GM10847 (cell line): ENCODE data around the gene SPHK2.

Experiments used
- POLR2A ChIP-seq: IDR thresholded peaks from 2 replicates; pipeline ENCODE4 v1.6.1; 2011; ENCODE audit not compliant: insufficient read length; ENCODE audit errors: extremely low read depth

The SPHK2 gene

DNA sequence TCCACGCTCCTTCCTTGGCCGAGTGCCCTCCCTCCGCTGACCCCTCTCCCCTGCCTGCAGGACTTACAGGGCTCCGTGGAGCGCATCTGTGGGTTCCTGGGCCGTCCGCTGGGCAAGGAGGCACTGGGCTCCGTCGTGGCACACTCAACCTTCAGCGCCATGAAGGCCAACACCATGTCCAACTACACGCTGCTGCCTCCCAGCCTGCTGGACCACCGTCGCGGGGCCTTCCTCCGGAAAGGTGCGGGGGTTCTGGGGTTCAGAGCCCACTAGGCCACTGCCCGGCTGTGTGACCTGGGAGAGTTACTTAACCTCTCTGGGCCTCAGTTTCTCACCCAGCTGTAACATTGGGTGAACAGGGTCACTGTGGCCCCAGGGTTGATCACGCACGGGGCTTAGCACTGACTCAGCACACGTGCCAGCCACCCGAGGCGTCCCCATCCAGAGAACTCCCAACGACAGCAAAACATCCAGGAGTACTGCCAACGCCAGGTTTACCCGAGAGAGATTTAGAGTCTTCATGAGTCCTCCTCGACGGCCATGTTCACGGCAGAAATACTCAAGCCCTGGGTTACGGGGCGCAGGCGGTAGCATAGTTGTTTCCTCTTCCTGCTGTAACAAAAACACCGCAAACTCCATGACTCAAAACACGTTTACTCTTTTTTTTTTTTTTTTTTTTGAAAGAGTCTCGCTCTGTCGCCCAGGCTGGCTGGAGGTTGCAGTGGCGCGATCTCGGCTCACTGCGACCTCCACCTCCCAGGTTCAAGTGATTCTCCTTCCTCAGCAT lies 22.4 kb upstream of the SPHK2 start:
- TF ChIP-seq POLR2A = no peak

DNA sequence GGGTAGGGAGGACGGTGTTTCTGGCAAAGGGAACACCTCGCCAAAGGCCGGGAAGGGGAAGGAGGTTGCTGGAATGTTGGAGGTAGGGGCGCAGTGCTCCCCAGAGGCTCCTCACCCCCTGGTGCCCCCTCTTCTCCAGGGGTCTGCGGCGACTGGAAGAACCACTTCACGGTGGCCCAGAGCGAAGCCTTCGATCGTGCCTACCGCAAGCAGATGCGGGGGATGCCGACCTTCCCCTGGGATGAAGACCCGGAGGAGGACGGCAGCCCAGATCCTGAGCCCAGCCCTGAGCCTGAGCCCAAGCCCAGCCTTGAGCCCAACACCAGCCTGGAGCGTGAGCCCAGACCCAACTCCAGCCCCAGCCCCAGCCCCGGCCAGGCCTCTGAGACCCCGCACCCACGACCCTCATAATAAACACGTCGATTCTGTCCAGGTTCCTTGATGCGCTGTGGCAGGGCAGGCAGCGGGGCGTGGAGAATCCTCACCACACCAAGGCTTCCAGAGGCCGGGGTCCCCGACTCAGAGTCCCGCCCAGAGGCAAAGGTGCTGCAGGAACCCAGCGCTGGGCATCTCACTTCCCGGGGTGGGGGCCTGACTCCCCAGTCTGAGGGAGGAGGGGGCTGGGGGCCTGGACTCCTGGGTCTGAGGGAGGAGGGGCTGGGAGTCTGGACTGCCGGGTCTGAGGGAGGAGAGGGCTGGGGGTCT lies 20.2 kb upstream of the SPHK2 start:
- no peak for TF ChIP-seq POLR2A

DNA sequence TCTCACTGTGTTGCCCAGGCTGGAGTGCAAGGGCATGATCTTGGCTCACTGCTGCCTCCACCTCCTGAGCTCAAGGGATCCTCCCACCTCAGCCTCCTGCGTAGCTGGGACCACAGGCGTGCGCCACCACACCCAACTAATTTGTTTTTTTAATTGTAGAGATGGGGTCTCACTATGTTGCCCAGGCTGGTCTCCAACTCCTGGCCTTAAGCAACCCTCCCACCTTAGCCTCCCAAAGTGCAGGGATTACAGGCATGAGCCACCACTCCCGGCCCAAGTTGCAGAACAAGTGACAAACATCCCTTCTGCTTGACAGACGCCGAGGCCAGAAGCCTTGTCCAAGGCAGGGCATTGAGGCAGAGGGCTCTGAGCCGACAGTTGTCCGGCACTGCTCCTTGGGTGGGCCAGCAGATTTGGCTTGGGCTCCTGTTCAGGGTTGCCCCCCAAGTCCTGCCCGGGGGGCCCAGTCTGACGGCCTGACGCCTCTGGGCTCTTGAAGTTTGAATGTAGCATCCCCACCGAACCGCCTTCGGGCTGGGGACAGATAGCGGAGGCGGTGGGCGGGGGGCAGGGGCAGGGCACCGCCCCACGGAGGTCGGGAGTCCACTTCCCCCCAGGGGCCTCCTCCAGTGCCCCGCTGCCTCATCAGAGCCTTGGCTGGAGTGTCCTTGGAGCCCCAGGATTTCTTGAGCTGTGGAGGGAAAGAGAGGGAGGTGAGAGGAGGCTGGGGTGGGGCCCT lies 18.5 kb upstream of the SPHK2 start:
- TF ChIP-seq POLR2A = no peak

DNA sequence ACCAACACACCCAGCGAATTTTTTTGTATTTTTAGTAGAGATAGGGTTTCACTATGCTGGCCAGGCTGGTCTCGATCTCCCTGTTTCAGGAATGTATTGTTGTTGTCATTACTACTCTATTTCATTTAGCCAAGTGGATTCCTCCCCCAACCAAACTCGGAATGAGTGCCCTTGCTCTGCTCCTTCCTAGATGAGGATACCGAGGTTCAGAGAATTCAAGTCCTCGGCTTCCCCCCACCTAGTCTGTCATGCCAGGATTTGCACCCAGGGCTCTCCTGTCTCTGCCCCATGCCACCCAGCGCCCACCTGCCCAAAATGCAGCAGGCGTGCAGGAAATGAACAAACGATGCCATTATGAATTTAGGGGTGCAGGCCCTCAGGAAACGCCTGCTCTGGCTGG lies 16.3 kb upstream of the SPHK2 start:
- TF ChIP-seq POLR2A = no peak

DNA sequence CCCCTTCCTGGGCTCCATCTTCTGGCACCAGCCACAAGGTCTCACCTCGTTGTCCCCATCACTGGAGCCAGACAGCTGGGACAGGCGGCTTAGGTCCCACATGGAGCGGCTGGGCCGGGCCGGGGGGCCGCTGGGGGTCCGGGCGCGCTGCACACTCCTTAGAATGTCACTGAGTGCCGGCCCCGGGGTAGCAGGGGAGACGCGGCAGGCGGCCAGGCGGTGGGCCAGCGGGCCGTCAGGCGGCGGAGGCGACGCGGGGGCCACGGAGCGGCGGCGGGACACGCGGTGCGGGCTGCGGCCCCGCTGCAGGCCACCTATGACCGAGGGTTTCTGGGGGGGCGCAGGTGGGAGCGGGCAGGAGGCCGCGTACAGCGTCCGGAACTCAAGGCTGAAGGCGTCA lies 15.9 kb upstream of the SPHK2 start:
- TF ChIP-seq POLR2A = no peak

DNA sequence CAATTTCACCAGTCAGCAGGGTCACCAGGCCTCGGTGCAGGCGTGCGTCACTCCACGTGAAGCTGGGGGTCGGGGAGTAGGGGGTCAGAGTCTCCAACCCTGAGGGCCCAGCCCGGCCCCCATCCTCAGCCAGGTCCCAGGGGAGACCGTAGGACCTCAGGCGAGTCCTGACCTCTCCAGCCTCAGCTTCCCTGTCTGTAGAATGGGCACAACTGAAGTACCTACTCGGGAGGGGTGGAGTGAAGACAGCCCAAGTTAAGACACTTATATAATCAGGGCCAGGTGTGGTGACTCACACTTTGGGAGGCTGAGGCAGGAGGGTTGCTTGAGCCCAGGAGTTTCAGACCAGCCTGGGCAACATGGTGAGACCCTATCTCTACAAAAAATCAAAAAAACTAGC lies 15.5 kb upstream of the SPHK2 start:
- no peak for TF ChIP-seq POLR2A

DNA sequence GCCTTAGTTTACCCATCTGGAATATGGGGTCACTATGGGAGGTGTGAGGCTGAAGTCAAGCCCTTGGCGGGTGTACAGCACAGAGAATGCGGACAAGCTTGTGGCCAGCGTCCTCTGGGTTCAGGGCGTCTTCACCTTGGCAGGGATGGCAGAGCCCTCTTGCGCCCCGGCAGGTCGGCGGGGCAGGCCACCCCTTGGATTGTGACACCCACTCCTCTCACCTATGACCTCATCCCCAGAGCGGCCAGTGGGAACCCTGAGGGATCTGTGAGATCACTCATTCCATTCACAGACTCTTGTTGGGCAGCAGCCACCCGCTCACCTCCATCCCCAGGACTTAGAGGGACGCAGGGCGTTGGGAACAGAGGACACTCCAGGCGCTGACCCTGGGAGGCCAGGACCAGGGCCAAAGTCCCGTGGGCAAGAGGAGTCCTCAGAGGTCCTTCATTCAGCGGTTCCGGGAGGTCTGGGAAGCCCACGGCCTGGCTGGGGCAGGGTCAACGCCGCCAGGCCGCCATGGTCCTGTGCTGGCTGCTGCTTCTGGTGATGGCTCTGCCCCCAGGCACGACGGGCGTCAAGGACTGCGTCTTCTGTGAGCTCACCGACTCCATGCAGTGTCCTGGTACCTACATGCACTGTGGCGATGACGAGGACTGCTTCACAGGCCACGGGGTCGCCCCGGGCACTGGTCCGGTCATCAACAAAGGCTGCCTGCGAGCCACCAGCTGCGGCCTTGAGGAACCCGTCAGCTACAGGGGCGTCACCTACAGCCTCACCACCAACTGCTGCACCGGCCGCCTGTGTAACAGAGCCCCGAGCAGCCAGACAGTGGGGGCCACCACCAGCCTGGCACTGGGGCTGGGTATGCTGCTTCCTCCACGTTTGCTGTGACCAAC lies 12.6 kb upstream of the SPHK2 start, which contains the start of gene SPACA4:
TSS of gene SPACA4 (plus strand) at position 280 of the 896 bp plus-strand sequence. CDS start at position 517, 237 bp downstream.
- TF ChIP-seq POLR2A = no peak

DNA sequence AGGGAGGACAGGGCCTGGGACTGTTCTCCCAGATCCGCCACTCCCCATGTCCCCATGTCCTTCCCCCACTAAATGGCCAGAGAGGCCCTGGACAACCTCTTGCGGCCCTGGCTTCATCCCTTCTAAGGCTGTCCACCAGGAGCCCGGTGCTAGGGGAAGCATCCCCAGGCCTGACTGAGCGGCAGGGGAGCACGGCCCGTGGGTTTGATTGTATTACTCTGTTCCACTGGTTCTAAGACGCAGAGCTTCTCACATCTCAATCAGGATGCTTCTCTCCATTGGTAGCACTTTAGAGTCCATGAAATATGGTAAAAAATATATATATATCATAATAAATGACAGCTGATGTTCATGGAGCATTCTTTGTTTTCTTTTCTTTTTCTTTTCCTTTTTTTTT lies 11.9 kb upstream of the SPHK2 start:
- TF ChIP-seq POLR2A = no peak

DNA sequence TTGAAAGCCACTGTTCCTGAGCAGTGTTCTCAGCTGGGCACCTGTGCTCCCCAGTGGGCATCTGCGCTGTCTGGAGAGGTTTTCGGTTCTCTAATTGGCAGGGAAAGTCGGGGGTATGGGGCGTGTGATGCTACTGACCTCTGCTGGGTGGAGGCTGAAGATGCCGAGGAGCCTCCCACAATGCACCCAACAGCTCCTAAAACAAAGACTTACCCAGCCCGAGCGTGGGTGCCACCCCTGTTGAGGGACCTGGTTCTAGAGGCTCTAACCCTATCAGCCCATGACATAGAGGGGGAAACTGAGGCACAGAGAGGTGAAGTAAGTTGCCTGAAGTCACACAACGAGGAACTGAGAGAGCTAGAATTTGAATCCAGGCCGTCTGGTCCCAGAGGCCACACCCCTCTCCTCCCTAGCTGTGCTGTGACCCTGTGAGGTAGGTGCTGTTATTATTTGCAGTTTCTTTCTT lies 10.5 kb upstream of the SPHK2 start:
- no peak for TF ChIP-seq POLR2A

DNA sequence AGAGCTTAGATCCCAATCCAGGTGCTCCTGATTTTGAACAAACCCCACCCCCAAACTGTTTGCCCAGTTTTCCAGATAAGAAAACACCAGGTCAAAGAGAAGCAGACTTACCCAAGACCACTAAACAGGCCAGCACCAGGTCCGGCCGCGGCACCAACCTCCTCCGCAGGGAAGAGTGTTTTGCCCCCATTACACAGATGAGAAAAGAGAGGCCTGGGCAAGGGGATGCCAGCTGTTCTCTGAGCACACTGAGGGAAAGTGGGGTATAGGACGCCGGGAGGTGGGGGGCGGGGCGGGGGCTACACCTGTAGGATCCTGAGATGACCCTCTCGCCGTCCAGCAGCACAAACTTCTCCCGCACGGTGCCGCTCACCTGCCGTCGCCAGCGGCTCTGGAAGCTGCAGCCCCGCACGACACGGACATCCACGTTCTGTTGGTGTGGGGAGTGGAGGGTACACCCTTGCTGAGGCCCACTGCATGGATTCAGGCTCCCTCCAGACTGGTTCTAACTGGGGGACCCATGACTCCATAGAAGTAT lies 9.7 kb upstream of the SPHK2 start:
- TF ChIP-seq POLR2A = no peak

DNA sequence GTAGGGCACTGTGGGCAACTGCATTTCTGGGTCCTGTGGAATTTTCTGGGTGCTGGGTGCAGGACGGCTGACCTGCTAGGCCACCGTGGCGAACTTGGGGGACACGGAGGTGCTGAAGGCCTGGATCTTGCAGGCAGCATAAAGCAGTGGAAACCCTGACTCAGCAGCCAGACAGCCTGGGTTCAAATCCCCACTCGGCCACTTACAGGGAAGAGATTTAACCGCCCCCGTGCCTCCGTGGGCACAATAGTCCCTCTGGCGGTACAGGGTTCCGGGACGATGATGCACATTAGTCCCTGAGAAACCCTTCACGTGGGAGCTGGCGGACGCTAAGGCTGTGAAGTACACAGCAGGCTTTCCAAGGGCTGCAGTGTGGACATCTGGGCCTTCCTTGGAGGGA lies 7.4 kb upstream of the SPHK2 start:
- TF ChIP-seq POLR2A = no peak

DNA sequence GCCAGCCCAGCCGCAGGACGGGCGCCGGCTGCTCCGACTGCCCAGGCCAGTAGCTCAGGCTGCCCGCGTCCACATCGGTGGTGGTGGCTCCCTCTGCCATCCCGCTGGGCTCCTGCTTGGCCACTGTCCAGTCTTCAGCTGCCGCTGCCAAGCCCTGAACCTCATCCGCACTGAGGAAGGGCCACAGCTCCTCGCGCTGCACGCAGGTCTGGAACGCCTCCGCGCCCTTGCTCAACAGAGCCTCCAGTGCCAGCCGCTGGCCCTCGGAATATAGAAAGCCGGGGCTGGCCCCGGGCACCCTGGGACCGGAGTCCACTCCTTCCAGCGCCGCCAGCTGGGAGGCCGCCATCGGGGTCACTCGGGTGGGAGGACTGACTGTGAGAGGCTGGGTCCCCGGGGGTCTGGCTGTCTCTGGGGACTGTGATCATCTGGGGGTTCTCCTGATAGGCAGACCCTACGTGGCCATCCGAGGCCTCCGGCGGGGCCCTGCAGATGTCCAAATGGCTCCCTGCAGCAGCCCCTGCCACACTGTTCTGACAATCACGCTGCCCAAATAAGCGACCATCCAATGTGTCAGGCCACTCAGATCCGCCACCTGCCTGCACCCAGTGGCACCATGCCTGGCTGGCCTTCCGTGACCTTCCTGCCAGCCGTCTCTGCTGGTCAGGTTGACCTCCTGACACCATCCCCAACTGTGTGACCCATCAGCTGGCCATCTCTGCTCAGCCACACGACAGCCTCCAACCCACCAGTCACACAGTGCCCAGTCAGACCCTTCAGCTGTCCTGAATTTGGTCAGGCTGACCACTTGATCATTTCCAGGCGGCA lies 6.1 kb upstream of the SPHK2 start:
- no peak for TF ChIP-seq POLR2A

DNA sequence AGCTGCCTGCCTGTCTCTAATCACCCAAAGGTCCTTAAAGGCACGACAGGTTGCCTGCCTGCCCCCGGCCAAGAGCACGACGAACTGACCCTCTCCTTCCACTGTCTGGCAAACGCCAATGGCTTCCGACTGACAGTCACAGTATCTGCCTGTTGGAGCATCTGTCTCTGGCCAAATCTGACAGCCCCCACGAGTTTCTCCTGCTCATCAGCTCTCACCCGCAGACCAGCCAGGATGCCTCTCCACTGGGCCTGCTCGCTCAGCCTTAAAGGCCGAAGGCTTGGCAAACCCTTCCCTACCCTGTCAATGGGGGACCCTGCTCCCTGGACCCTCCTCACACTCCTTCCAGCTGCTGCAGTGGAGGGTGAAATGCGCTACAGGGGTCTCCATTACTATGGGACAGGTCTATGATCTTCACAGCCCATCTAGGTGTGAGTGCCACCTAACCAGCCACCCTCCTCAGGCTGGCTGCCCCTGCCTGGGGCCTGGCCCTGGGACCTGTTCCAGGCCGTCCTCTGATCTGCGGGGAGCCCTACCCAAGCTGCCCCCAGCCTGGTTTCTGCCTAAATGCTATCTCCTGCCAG lies 5.4 kb upstream of the SPHK2 start:
- peak; percentile 4 for TF ChIP-seq POLR2A

DNA sequence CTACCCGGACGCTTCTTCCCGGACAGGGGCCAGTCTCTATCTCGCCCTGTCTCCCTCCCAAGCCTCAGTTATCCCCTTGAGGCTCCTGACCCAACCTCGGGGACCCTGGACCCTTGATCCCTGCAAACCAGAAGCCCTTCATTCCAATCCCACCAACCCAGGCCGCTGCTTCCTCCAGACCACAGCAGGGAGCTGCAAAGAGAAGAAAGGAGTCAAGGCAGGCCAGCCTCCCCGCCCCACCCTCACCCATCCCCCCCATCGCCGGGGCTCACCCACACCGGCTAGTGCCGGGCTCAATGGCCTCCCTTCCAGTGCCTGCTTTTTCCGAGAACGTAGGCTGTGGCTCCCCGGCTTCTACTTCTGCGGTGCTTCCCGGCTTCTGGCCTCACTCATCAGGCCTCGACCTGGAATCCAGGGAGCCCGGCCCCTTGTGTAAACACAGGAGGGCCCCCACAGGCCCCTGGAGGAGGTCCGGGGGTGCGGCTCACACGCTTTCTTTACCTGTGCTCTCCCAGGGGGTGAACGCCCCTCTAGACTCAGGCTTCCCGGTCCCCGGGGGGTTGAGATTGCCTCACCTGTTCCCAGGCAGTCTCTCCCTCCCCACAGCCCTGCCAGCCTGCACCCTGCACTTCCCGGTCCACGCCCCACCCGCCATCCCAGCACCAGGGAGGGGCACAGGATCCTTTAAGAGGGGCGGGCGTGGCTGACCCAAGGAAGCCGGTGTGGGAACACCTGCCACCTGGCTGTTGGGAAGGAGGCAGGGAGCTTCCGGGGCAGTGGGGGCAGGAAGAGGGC lies 4.7 kb upstream of the SPHK2 start, which contains the start of gene FAM83E:
TSS of gene FAM83E (minus strand) at position 641 of the 795 bp plus-strand sequence. CDS start 1,704 bp downstream, outside the sequence.
- peak; percentile 21 for TF ChIP-seq POLR2A
